Measurements from ENCODE around the gene CDH18.

CDH18 gene

DNA sequence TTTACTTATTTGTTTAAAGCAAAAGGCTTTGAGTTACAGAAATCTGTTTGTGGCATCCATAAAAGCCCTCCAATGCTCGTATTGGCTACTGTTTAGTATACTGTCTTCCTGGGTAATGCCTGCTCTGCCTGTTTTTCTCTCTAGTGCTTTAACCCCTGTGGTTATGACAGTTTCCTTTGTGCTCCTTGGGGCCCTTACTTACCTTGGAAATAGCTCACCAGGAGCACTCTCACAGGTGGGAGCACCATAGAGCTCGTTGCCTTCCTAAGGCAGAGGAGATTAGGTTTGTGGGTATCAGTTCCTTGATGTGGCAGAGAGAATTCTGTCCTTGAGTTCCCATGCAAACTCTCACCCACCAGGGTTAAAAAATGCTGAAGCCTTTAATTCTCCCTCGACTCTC is 242.8 kb downstream of the CDH18 start:
- H3K9me3 ChIP-seq (ENCODE audit: insufficient read depth, low read depth, low read length): no peaks in the 10 kb centered on the region
- H3K4me2 ChIP-seq (ENCODE audit: low read depth, low read length, poor library complexity, severe bottlenecking): no peak overlapping the region
- H3K4me3 ChIP-seq (ENCODE audit: low read length, poor library complexity, severe bottlenecking): no peak overlapping the region

GRCh38 chr5:19739671-19740070 is 248.3 kb downstream of the CDH18 start:
- H3K9ac ChIP-seq (ENCODE audit: low read depth, low read length, poor library complexity, severe bottlenecking): no peak overlapping the region
- H3K9me2 ChIP-seq (replicated peaks; ENCODE audit: low read depth, low read length): no peaks in the 10 kb centered on the region
- H3K9me3 ChIP-seq (ENCODE audit: insufficient read depth, low read depth, low read length): no peaks in the 10 kb centered on the region
- H4K20me1 ChIP-seq (ENCODE audit: insufficient read depth, low read length, poor library complexity, severe bottlenecking): no peaks in the 10 kb centered on the region
- H3K36me3 ChIP-seq (ENCODE audit: insufficient read depth, low read length): no peaks in the 10 kb centered on the region
- no peak overlapping the region for H3K4me3 ChIP-seq (ENCODE audit: low read length, poor library complexity, severe bottlenecking)
- H3K4me2 ChIP-seq (ENCODE audit: low read depth, low read length, poor library complexity, severe bottlenecking): no peak overlapping the region
- no peak overlapping the region for H2AFZ ChIP-seq (ENCODE audit: low read length)
- no peaks in the 10 kb centered on the region for H3F3A ChIP-seq (ENCODE audit: low read depth)
- no peak for TF ChIP-seq EZH2phosphoT487 (IDR thresholded peaks at IDR 0.05; ENCODE audit: borderline replicate concordance)
- TF ChIP-seq, protein P1, sequence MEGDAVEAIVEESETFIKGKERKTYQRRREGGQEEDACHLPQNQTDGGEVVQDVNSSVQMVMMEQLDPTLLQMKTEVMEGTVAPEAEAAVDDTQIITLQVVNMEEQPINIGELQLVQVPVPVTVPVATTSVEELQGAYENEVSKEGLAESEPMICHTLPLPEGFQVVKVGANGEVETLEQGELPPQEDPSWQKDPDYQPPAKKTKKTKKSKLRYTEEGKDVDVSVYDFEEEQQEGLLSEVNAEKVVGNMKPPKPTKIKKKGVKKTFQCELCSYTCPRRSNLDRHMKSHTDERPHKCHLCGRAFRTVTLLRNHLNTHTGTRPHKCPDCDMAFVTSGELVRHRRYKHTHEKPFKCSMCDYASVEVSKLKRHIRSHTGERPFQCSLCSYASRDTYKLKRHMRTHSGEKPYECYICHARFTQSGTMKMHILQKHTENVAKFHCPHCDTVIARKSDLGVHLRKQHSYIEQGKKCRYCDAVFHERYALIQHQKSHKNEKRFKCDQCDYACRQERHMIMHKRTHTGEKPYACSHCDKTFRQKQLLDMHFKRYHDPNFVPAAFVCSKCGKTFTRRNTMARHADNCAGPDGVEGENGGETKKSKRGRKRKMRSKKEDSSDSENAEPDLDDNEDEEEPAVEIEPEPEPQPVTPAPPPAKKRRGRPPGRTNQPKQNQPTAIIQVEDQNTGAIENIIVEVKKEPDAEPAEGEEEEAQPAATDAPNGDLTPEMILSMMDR (conservative IDR thresholded peaks at IDR 0.05; ENCODE audit: low read length): no peak
- H3K79me2 ChIP-seq (ENCODE audit: insufficient read depth, low read length): no peaks in the 10 kb centered on the region
- H3K27me3 ChIP-seq (ENCODE audit: insufficient read depth, low read length, poor library complexity, severe bottlenecking): no peaks in the 10 kb centered on the region
- H3K4me1 ChIP-seq (ENCODE audit: insufficient read depth, low read length, poor library complexity, severe bottlenecking): no peaks in the 10 kb centered on the region

More for the DNA sequence above, 242.8 kb downstream of the CDH18 start:
- Histone ChIP-seq H2AFZ (ENCODE audit: low read length) (no peak overlapping the region), H3F3A (ENCODE audit: low read depth) (no peaks in the 10 kb centered on the region), H3K9ac (ENCODE audit: low read depth, low read length, poor library complexity, severe bottlenecking) (no peak overlapping the region), H3K79me2 (ENCODE audit: insufficient read depth, low read length) (no peaks in the 10 kb centered on the region), H3K36me3 (ENCODE audit: insufficient read depth, low read length) (no peaks in the 10 kb centered on the region), H3K4me1 (ENCODE audit: insufficient read depth, low read length, poor library complexity, severe bottlenecking) (no peaks in the 10 kb centered on the region), H4K20me1 (ENCODE audit: insufficient read depth, low read length, poor library complexity, severe bottlenecking) (no peaks in the 10 kb centered on the region), H3K27me3 (ENCODE audit: insufficient read depth, low read length, poor library complexity, severe bottlenecking) (no peaks in the 10 kb centered on the region), H3K9me2 (replicated peaks; ENCODE audit: low read depth, low read length) (no peaks in the 10 kb centered on the region)
- TF ChIP-seq EZH2phosphoT487 (IDR thresholded peaks at IDR 0.05; ENCODE audit: borderline replicate concordance): no peak
- TF ChIP-seq, protein P1 (conservative IDR thresholded peaks at IDR 0.05; ENCODE audit: low read length): no peak

DNA sequence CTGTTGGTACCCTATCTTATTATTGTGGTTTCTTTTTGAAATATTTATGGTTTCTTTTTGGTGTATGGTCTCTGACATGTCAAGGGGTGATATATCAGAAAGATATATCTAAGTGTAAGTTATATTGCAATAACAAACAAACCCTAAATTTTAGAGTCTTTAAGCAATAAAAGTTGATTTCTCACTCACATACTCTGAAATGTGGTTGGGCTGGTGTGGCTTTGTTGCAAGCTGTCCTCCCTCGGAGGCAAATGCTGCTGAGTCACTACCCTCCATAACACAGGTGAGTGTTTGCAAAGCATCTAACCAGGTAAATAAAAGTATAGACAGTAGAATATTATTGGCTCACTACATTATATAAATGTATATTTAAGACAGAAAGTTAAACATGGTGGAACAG is 253.2 kb downstream of the CDH18 start:
- Histone ChIP-seq H3K36me3 (ENCODE audit: insufficient read depth, low read length) (no peaks in the 10 kb centered on the region), H4K20me1 (ENCODE audit: insufficient read depth, low read length, poor library complexity, severe bottlenecking) (no peaks in the 10 kb centered on the region), H3K79me2 (ENCODE audit: insufficient read depth, low read length) (no peaks in the 10 kb centered on the region), H3K4me1 (ENCODE audit: insufficient read depth, low read length, poor library complexity, severe bottlenecking) (no peaks in the 10 kb centered on the region), H3K4me2 (ENCODE audit: low read depth, low read length, poor library complexity, severe bottlenecking) (no peak overlapping the region), H3K9me3 (ENCODE audit: insufficient read depth, low read depth, low read length) (no peaks in the 10 kb centered on the region), H3K9me2 (replicated peaks; ENCODE audit: low read depth, low read length) (no peaks in the 10 kb centered on the region), H3K9ac (ENCODE audit: low read depth, low read length, poor library complexity, severe bottlenecking) (no peak overlapping the region), H2AFZ (ENCODE audit: low read length) (no peak overlapping the region), H3K27me3 (ENCODE audit: insufficient read depth, low read length, poor library complexity, severe bottlenecking) (no peaks in the 10 kb centered on the region), H3K4me3 (ENCODE audit: low read length, poor library complexity, severe bottlenecking) (no peak overlapping the region), H3F3A (ENCODE audit: low read depth) (no peaks in the 10 kb centered on the region)
- TF ChIP-seq EZH2phosphoT487 (IDR thresholded peaks at IDR 0.05; ENCODE audit: borderline replicate concordance): no peak
- TF ChIP-seq, protein P1 (conservative IDR thresholded peaks at IDR 0.05; ENCODE audit: low read length): no peak
